GM04503 (cell line): Measurements from ENCODE around the gene MOB1B.
A peak's percentile ranks its signal among the peaks of the same experiment; 100 is the strongest.
"Not testable (repeated sequence)": the region's sequence is repeated elsewhere in the genome, so short reads cannot be mapped to it uniquely, and the experiment has no call there.

Experiments used
- DNase-seq: peaks from one replicate; pipeline ENCODE4 v3.0.0-alpha.2; 2012; ENCODE audit warnings: low read depth

Gene MOB1B

DNA sequence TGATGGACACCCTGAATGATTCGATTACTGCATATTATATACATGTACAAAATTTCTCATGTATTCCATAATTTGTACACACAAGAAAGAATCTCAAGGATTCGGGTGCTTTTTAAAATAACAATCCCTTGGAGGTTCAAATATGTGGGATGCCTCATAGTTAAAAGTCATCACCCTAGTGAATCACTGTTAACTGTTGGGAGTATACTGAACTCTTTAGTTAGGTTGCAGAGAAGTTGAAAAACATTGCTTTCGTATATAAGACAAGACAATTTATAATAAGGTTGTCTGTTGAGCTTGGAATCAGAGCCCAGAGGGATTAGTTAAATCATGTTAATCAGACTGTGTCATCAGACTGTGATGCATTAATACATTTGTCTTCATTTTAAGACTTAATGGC, 106.9 kb downstream of the MOB1B start:
- peak; percentile 29 for DNase-seq

DNA sequence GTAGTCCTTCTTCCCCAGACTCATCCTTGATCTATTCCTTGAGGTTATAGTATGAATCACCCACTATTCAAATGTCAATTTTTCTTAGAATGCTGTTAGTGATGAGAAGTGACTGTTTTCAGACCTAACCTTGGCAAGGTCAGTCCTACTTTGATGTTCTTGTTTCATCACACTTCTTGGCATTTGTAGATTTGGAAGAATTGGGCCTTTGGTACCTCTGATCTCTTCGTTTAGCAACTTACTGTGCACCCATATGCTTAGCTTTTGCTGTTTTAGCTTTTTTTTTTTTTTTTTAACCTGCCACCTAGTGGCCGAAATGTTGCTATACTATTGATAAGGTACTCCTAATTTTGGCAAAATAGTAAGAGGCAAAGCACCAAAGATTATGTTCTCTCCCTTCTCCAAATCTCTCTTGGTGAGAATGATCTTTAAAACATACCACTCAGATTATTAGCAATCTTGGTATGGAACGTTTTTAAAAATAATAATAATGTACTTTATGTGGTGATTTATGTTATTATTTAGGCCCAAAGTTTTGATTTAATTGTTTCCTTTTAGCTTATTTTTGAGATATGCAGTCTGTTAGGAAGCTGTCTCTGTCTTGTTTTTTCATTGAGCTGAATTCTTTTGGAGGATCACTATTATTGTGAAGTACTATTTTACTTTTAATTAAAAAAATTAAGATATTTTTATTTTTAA, 107.9 kb downstream of the MOB1B start:
- peak; percentile 27 for DNase-seq

DNA sequence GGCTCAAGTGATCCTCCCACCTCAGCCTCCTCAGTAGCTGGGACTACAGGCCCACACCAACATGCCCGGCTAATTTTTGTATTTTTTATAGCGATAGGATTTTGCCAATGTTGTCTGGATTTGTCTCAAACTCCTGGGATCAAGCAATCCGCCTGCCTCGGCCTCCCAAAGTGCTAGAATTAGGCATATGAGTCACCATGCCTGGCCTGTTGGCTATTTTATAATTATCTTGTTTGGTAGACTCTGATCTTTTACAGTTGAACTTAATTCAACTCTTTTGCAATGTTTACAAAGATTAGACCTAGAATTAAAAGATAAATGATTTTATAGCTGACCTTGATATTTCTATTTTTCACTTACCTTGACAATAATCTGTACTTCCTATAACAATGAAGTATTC, 109.3 kb downstream of the MOB1B start:
- DNase-seq = no peak

DNA sequence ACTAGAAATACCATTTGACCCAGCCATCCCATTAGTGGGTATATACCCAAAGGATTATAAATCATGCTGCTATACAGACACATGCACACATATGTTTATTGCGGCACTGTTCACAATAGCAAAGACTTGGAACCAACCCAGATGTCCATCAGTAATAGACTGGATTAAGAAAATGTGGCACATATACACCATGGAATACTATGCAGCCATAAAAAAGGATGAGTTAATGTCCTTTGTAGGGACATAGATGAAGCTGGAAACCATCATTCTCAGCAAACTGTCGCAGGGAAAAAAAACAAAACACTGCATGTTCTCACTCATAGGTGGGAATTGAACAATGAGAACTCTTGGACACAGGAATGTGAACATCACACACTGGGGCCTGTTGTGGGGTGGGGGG, 115.2 kb downstream of the MOB1B start:
- DNase-seq = not testable (repeated sequence)

DNA sequence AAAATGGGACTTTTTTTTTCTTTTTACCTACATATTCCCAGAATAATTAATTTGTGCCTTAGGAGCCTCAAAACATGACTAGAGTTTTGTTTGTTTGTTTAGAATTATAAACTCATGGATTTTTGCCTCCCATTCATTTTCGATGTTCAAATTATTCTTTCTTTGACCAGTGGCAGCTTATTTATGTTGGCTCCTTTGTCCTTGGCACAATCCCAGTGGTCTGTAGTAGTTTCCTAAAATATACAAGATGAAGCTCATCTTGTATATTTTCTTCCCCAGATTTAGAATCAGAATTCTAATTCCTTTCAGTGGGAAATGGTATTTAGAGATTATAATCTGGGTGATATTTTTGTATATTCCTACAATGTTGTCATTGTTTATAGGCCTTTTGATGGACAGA, 118.4 kb downstream of the MOB1B start:
- no peak for DNase-seq

DNA sequence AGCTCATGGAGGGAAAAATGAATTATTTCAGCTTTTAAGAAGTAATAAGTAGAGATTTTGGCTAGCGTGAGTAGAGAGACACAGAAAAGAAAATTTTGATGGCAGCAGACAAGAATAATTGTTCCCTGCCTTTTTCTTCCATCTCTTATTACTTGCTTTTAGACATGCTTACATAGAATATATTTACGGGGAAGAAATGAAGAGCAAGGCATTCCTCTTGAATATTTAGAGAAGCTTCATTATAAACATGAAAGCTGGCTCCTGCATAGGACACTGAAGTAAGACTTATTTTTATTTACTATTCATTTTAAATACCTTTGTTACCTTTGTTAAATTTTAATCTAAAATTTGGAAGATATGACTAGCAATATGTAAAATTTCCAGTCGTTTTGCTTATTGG, 123.5 kb downstream of the MOB1B start:
- DNase-seq = no peak

DNA sequence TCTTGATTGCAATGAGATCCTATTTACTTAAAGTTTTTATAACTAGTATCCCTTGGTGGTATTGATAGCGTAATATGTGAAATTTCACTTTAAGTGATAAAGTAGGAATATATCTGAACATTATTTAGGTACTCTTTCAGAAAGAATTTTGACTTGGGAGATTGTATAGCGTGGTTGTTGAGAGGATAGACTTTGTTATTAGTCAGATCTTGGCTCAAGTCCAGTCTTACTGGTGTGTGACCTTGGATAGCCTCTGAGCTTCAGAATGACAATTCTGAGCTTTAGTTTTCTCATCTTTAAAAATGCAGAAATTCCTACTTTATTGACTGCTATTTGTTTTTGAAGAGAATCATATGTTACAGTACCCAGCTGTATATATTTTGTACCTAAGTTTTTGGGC, 123.9 kb downstream of the MOB1B start:
- DNase-seq = peak; percentile 49

DNA sequence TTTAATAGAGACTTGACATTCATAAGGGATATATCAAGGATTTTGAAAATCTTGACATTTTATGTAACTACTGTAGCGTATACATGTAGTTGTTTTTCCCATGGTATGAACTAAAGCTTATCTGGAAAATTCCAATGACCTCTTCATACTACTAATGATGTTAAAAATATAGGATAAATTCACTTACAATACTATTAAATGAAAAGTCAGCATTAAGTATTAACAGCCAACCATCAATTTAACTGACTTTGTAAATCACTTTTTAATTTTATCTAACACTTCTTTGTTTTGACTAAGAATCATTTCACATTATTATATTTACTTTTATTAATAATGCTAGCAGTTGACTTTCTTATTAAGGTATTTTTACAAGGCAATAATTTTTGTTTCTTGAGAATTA, 125.4 kb downstream of the MOB1B start:
- DNase-seq = no peak

DNA sequence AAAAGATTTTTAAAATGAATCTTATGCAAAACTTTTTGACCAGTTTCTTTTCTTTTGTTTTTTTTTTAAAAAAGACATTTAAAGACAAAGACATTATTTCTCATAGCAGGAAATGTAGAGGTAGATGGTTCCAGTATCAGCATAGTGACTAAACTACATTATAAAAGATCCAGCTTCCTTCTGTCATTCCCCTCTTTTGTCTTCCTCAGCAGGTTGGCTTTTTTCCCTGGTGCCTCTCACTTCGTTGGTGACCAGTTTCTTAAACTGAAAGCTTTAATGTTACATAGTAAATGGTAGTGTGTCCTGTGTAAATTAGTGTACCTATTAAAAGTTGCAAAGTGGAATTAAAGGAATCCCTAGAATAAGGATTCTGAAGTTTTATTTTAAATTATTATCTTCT, 127.3 kb downstream of the MOB1B start:
- no peak for DNase-seq

DNA sequence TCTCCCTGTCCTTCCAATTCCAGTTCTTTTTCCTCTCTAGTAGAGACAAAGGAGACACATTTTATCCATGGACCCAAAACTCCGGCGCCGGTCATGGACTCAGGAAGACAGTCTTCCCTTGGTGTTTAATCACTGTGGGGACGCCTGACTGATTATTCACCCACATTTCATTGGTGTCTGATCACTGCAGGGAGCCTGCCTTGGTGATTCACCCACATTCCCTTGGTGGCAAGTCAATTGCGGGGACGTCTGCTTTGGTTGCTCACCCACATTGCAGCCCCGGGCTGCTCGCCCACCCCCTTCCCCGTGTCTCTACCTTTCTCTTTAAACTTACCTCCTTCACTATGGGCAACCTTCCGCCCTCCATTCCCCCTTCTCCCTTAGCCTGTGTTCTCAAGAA, 129.9 kb downstream of the MOB1B start:
- peak; percentile 48 for DNase-seq
